DMS114 treated with DMSO at 0.1 percent for 48 hours (cell line): Measurements from ENCODE around the gene C10orf95.

Source experiments
- DNase-seq: peaks from one replicate; lab custom pipeline; 2025; ENCODE audit not compliant: unreplicated experiment; lab: John Stamatoyannopoulos, UW

Gene C10orf95

GRCh38 chr10:102435529-102436233 lies 15.7 kb downstream of the C10orf95 start:
- DNase-seq = no peak

- no peak for DNase-seq
Measured at GRCh38 chr10:102435133-102435497, 16.2 kb downstream of the C10orf95 start.

- no peak for DNase-seq
Measured at GRCh38 chr10:102434394-102435132, 16.8 kb downstream of the C10orf95 start.

- DNase-seq = no peak
Measured at GRCh38 chr10:102433619-102434046, 17.7 kb downstream of the C10orf95 start.

- peak; percentile 97 for DNase-seq
Measured at GRCh38 chr10:102432162-102432950, 19.0 kb downstream of the C10orf95 start, which contains the start of gene CUEDC2. Gene CUEDC2, minus strand, starts transcription at chr10:102432574. Its CDS starts 7,386 bp downstream, at chr10:102425188.

- DNase-seq = peak; percentile 33
Measured at GRCh38 chr10:102431452-102432124, 19.8 kb downstream of the C10orf95 start.

- DNase-seq = no peak
Measured at GRCh38 chr10:102429468-102429867, 21.9 kb downstream of the C10orf95 start.

GRCh38 chr10:102426803-102427287 lies 24.5 kb downstream of the C10orf95 start:
- no peak for DNase-seq

GRCh38 chr10:102425444-102425843 lies 25.9 kb downstream of the C10orf95 start:
- DNase-seq = no peak

GRCh38 chr10:102424916-102425315 lies 26.4 kb downstream of the C10orf95 start:
- no peak for DNase-seq

GRCh38 chr10:102424145-102424544 lies 27.2 kb downstream of the C10orf95 start:
- DNase-seq = no peak

- DNase-seq = no peak
Measured at GRCh38 chr10:102423372-102423968, 27.9 kb downstream of the C10orf95 start.

GRCh38 chr10:102422545-102423129 lies 28.7 kb downstream of the C10orf95 start:
- DNase-seq = peak; percentile 61

- no peak for DNase-seq
Measured at GRCh38 chr10:102421757-102422512, 29.4 kb downstream of the C10orf95 start.

- no peak for DNase-seq
Measured at GRCh38 chr10:102421507-102421756, 29.9 kb downstream of the C10orf95 start.

- peak; percentile 95 for DNase-seq
Measured at GRCh38 chr10:102420714-102421506, 30.4 kb downstream of the C10orf95 start, which contains the start of gene FBXL15. Gene FBXL15, plus strand, starts transcription at chr10:102420836. Its CDS starts 294 bp downstream, at chr10:102421130.

- no peak for DNase-seq
Measured at GRCh38 chr10:102420181-102420713, 31.1 kb downstream of the C10orf95 start.
